Body of pancreas (tissue), 4 donors: ENCODE data around the gene OPN1LW.
"Not testable (repeated sequence)": the region's sequence is repeated elsewhere in the genome, so short reads cannot be mapped to it uniquely, and the experiment has no call there.

Source experiments
- CTCF ChIP-seq, 7 experiments: fragments of 450-650 bp in 4 of 7; fragments of 200-600 bp in 3 of 7; sonication (generic) in 3 of 7; IDR thresholded peaks; one replicate each; pipeline ENCODE4 v1.5.1; 2016 to 2019; ENCODE audit warnings: antibody characterized with exemption in 7 of 7
- POLR2A ChIP-seq, 3 donors: fragments of 450-650 bp; IDR thresholded peaks; one replicate each; pipeline ENCODE4 v1.6.1; 2016; ENCODE audit warnings: antibody characterized with exemption in 3 of 3, mild to moderate bottlenecking in 2 of 3

DNA sequence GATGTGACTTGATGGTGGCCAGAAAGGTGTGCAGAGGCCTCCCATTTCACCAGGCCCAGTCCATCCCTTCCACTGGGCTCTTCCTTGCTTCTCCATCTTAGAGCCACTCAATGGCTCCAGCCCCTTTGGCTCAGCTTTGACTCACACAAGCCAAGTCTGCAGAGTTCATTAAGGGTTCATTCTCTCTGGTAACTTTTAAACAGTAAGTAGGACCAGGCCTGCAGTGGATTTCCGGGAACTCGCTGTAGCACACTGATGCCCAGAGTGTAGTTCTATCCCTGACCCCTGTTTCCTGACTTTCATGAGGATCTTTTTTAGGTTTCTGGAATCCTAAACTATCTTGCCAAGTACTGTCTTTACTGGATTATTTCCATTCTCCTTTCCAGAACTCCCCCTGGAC, 50.3 kb downstream of the OPN1LW start:
- not testable (repeated sequence) for TF ChIP-seq CTCF, POLR2A (IDR thresholded peaks at IDR 0.05)
